Smooth muscle cell (in vitro differentiated cells): ENCODE data around the gene CERT1. TPM values are rescaled to one million over a fixed set of nuclear protein-coding genes. Genes with fewer than 3 reads are reported as not detected.
"Not testable (repeated sequence)": the region's sequence is repeated elsewhere in the genome, so short reads cannot be mapped to it uniquely, and the experiment has no call there.

ENCODE experiments used
- DNase-seq: peaks from one replicate; lab custom pipeline; 2025; ENCODE audit not compliant: unreplicated experiment; lab: John Stamatoyannopoulos, UW
- H2AFZ ChIP-seq: fragments of 200-600 bp; sonication (generic); 2 replicates; pipeline ENCODE4 v1.6.0; 2016; ENCODE audit warnings: antibody characterized with exemption, low read depth, mild to moderate bottlenecking
- H3F3A ChIP-seq: fragments of 200-600 bp; sonication (generic); 2 replicates; pipeline ENCODE4 v1.6.0; 2017; ENCODE audit warnings: antibody characterized with exemption, low read depth
- H3K27ac ChIP-seq: fragments of 200-600 bp; sonication (generic); 2 replicates; pipeline ENCODE4 v1.5.1; 2016; ENCODE audit warnings: low read depth, mild to moderate bottlenecking
- H3K27me3 ChIP-seq: fragments of 200-600 bp; sonication (generic); 2 replicates; pipeline ENCODE4 v1.6.1; 2016; ENCODE audit warnings: low read depth, mild to moderate bottlenecking
- H3K36me3 ChIP-seq: fragments of 200-600 bp; sonication (generic); 2 replicates; pipeline ENCODE4 v1.5.1; 2016; ENCODE audit warnings: low read depth
- H3K4me1 ChIP-seq: fragments of 200-600 bp; sonication (generic); 2 replicates; pipeline ENCODE4 v1.5.1; 2016; ENCODE audit warnings: low read depth
- H3K4me2 ChIP-seq: fragments of 200-600 bp; sonication (generic); 2 replicates; pipeline ENCODE4 v1.6.0; 2016; ENCODE audit warnings: mild to moderate bottlenecking
- H3K4me3 ChIP-seq: fragments of 200-600 bp; sonication (generic); 2 replicates; pipeline ENCODE4 v1.5.1; 2016; ENCODE audit warnings: mild to moderate bottlenecking
- H3K79me2 ChIP-seq: fragments of 200-600 bp; sonication (generic); 2 replicates; pipeline ENCODE4 v1.6.0; 2016; ENCODE audit warnings: low read depth, mild to moderate bottlenecking
- H3K9ac ChIP-seq: fragments of 200-600 bp; sonication (generic); 2 replicates; pipeline ENCODE4 v1.6.0; 2016; ENCODE audit warnings: low read depth
- H3K9me3 ChIP-seq: fragments of 200-600 bp; sonication (generic); replicated peaks from 2 replicates; pipeline ENCODE4 v1.5.1; 2016; ENCODE audit warnings: low read depth
- H4K20me1 ChIP-seq: fragments of 200-600 bp; sonication (generic); 2 replicates; pipeline ENCODE4 v1.6.0; 2016; ENCODE audit warnings: low read depth
- CTCF ChIP-seq: fragments of 200-600 bp; sonication (generic); IDR thresholded peaks from 2 replicates; pipeline ENCODE4 v1.5.1; 2017; ENCODE audit warnings: borderline replicate concordance, mild to moderate bottlenecking, antibody characterized with exemption; ENCODE audit not compliant: insufficient read depth, poor library complexity, severe bottlenecking
- WGBS: methylation state at CpG from one replicate; pipeline ENCODE4 v1.1.7; 2016; ENCODE audit warnings: low lambda C conversion rate; 5-methylcytosine and 5-hydroxymethylcytosine counted together
- polyA plus RNA-seq: library from polyadenylated mRNA; unstranded; fragments of >200 nt; fragmentation: Nextera tagmentation; extraction: Ambion mirVana; gene quantifications from 2 replicates; pipeline ENCODE4 v1.2.1, GENCODE V29; 2016
- total RNA-seq: library from RNA; depleted of rRNA; stranded (reverse); fragments of >200 nt; gene quantifications from 2 replicates; pipeline ENCODE4 v1.2.3, GENCODE V29; 2014

CERT1 gene
- total and polyA plus RNA-seq, 2 experiments from 2014 or later: 9.1 to 31.0 TPM

- peaks cover 40% of the 10 kb centered on the region for H4K20me1 ChIP-seq
- no peaks in the 10 kb centered on the region for H3K9me3 ChIP-seq
- peak overlapping the region; percentile 92 for H3K4me2 ChIP-seq
- TF ChIP-seq CTCF: no peak
- H3K9ac ChIP-seq: peak overlapping the region; percentile 86
- H3K4me3 ChIP-seq: peak overlapping the region; percentile 98
- H2AFZ ChIP-seq: peak overlapping the region; percentile 94
- H3F3A ChIP-seq: no peaks in the 10 kb centered on the region
- no peaks in the 10 kb centered on the region for H3K36me3 ChIP-seq
- H3K27me3 ChIP-seq: no peaks in the 10 kb centered on the region
- WGBS: 6% methylated on average over 15 of the region's 15 CpGs
- H3K79me2 ChIP-seq: peaks cover 88% of the 10 kb centered on the region
- H3K4me1 ChIP-seq: peaks cover 28% of the 10 kb centered on the region
- no peak for DNase-seq
- H3K27ac ChIP-seq: no peak overlapping the region
These were observed 1.0 kb downstream of the CERT1 start for GRCh38 chr5:75510417-75510835.

- Histone ChIP-seq H3K4me2 (peak overlapping the region; percentile 92), H3K9me3 (no peaks in the 10 kb centered on the region), H3K79me2 (peaks cover 83% of the 10 kb centered on the region), H3K27me3 (no peaks in the 10 kb centered on the region), H3K9ac (peak overlapping the region; percentile 86), H3K4me3 (peak overlapping the region; percentile 98), H4K20me1 (peaks cover 40% of the 10 kb centered on the region), H2AFZ (no peak overlapping the region), H3F3A (no peaks in the 10 kb centered on the region), H3K27ac (no peak overlapping the region), H3K4me1 (peaks cover 28% of the 10 kb centered on the region), H3K36me3 (no peaks in the 10 kb centered on the region)
- no peak for TF ChIP-seq CTCF
- 0% methylated on average over 1 of the region's 1 CpG for WGBS
- no peak for DNase-seq
These were observed 1.5 kb downstream of the CERT1 start for GRCh38 chr5:75509956-75510355.

GRCh38 chr5:75509546-75509945 is 1.9 kb downstream of the CERT1 start:
- Histone ChIP-seq H3K9ac (peak overlapping the region; percentile 86), H3K4me1 (peaks cover 28% of the 10 kb centered on the region), H3K4me3 (peak overlapping the region; percentile 98), H2AFZ (no peak overlapping the region), H4K20me1 (peaks cover 41% of the 10 kb centered on the region), H3K36me3 (no peaks in the 10 kb centered on the region), H3K27ac (no peak overlapping the region), H3K27me3 (no peaks in the 10 kb centered on the region), H3K79me2 (peaks cover 81% of the 10 kb centered on the region), H3K9me3 (no peaks in the 10 kb centered on the region), H3F3A (no peaks in the 10 kb centered on the region), H3K4me2 (peak overlapping the region; percentile 92)
- no peak for TF ChIP-seq CTCF
- no peak for DNase-seq
- WGBS: 85% methylated on average over 4 of the region's 4 CpGs

GRCh38 chr5:75507841-75508240 is 3.6 kb downstream of the CERT1 start:
- Histone ChIP-seq H3K36me3 (no peaks in the 10 kb centered on the region), H3K4me2 (no peak overlapping the region), H4K20me1 (peaks cover 56% of the 10 kb centered on the region), H3K4me1 (peaks cover 20% of the 10 kb centered on the region), H3K9me3 (no peaks in the 10 kb centered on the region), H3K27me3 (no peaks in the 10 kb centered on the region), H3K9ac (no peak overlapping the region), H3K79me2 (peaks cover 78% of the 10 kb centered on the region), H3K27ac (no peak overlapping the region), H3K4me3 (no peak overlapping the region), H3F3A (no peaks in the 10 kb centered on the region), H2AFZ (no peak overlapping the region)
- WGBS: 92% methylated on average over 1 of the region's 1 CpG
- no peak for TF ChIP-seq CTCF
- no peak for DNase-seq

GRCh38 chr5:75505112-75505511 is 6.3 kb downstream of the CERT1 start:
- WGBS: 98% methylated on average over 5 of the region's 5 CpGs
- H3K9me3 ChIP-seq, H3K4me3 ChIP-seq, H3K36me3 ChIP-seq, H3K27ac ChIP-seq, H3K27me3 ChIP-seq, H2AFZ ChIP-seq, H3F3A ChIP-seq, H3K9ac ChIP-seq, DNase-seq, H3K4me2 ChIP-seq: not testable (repeated sequence)
- H3K4me1 ChIP-seq: peaks cover 11% of the 10 kb centered on the region
- peaks cover 72% of the 10 kb centered on the region for H4K20me1 ChIP-seq
- H3K79me2 ChIP-seq: peaks cover 71% of the 10 kb centered on the region

- DNase-seq, H3K9me3 ChIP-seq, H3K27me3 ChIP-seq, H3K27ac ChIP-seq, H3K4me3 ChIP-seq, H2AFZ ChIP-seq, H3K4me1 ChIP-seq, H3F3A ChIP-seq, H3K36me3 ChIP-seq, H3K4me2 ChIP-seq, H3K9ac ChIP-seq: not testable (repeated sequence)
- Histone ChIP-seq H3K79me2 (peaks cover 18% of the 10 kb centered on the region), H4K20me1 (peaks cover 57% of the 10 kb centered on the region)
- 100% methylated on average over 1 of the region's 1 CpG for WGBS
These were observed 12.6 kb downstream of the CERT1 start for GRCh38 chr5:75498875-75499274.
